Measurements from ENCODE around the gene COX5A.

COX5A gene

GRCh38 chr15:74907163-74907870 is 30.6 kb downstream of the COX5A start:
- Histone ChIP-seq H3K4me3 (peak overlapping the region; percentile 97), H3K27ac (peak overlapping the region; percentile 88 to 96)
- TF ChIP-seq CTCF (IDR thresholded peaks at IDR 0.05), result no peak
- no peak for DNase-seq (ENCODE audit: low spot score)

DNA sequence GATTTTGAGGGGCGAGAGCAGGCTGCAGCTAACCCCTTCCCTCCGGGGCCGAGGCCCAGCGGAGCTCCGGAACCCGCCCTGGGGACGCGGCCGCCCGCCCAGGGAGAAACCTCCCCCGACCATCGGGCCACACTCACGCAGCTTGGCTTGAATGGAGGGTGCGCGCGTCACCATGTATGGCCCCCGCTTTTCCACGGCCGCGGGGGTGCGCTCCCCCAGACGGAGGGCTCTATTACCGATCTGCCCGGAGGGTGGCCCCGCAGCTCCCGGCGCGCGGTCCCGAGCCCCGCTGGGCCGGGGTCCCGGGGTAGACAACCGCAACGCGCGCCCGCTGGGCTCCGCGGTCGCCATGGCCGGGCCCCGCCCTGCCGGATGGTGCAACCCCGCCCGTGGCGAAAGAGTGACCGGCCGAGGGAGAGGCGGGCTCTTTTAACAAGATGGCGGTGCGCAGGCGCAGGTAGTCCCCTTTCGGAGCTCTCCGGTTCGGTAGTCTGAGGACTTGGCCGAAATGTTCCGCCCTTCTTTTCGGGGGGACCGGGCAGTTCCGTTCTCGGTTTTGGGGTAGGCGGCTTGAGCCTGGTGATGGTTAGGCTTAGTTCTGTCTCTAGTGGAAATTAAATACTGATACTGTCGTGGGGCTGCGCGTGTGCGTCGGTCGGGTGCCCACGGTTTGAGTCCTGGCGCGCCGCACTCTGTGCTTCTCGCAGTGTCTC is 31.3 kb downstream of the COX5A start, which contains the start of gene FAM219B:
TSS of gene FAM219B (minus strand) at position 402 of the 713 bp plus-strand sequence. CDS start at position 351, 51 bp downstream.
- TF ChIP-seq CTCF (IDR thresholded peaks at IDR 0.05), result no peak

DNA sequence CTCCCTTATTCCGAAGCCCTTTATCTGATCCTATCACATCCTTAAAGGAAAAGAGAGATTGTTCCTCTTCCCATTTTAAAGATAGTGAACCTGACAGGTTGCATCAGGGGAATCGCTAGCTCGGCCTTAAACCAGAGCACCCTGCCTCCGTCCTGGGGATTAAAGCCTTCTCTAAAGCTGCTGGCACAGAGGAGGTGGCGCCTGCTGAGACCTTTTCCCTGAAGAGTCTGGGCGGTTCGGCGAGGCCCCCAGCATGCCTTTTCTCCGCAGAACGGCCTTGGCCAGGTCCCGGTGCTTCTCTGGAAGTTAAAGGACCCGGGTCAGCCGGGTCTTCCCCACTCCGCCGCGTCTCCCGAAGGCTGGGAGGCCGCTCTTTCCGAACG is 31.8 kb downstream of the COX5A start:
- H3K27ac ChIP-seq, result peak overlapping the region; percentile 88 to 96
- no peak for TF ChIP-seq CTCF (IDR thresholded peaks at IDR 0.05)
- no peak for DNase-seq (ENCODE audit: low spot score)
- peak overlapping the region; percentile 97 for H3K4me3 ChIP-seq

More for the DNA sequence above, 31.3 kb downstream of the COX5A start, which contains the start of gene FAM219B:
- DNase-seq (ENCODE audit: low spot score), result peak; percentile 94
- Histone ChIP-seq H3K27ac (peak within 1 kb of the TSS; percentile 88 to 96), H3K4me3 (peak within 1 kb of the TSS; percentile 97)

GRCh38 chr15:74904190-74904805 is 33.6 kb downstream of the COX5A start:
- no peak for DNase-seq (ENCODE audit: low spot score)
- no peak overlapping the region for H3K4me3 ChIP-seq
- H3K27ac ChIP-seq, result no peak overlapping the region
- TF ChIP-seq CTCF (IDR thresholded peaks at IDR 0.05), result no peak

DNA sequence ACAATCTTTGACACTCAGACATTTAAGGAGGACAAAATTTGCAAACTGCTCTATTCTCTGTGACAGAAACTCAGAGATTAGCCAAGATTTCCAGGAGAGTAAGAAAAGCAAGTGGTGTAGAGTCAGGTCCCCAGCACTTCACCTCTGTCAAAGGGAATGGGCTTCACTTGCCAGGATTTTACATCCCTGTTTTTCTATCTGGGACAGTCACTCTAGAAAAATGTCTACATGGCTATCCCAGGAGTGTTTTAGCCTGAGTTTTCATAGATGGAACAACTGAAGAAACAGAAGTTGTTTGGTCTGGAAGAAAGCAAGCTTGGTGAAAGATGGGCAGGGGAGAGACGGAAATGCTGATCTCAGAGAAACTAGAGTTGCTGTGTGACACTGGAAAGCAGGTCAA is 34.2 kb downstream of the COX5A start:
- Histone ChIP-seq H3K4me3 (no peak overlapping the region), H3K27ac (no peak overlapping the region)
- no peak for TF ChIP-seq CTCF (IDR thresholded peaks at IDR 0.05)
- DNase-seq (ENCODE audit: low spot score), result no peak

- Histone ChIP-seq H3K27ac (no peak overlapping the region), H3K4me3 (no peak overlapping the region)
- no peak for TF ChIP-seq CTCF (IDR thresholded peaks at IDR 0.05)
- no peak for DNase-seq (ENCODE audit: low spot score)
These were observed 35.4 kb downstream of the COX5A start for GRCh38 chr15:74902295-74903075.

All from coronary artery (tissue), 2 donors.